Measurements from ENCODE around the gene LARGE1. TPM values are rescaled to one million over a fixed set of nuclear protein-coding genes. Genes with fewer than 3 reads are reported as not detected.

Gene LARGE1
- total RNA-seq, 1 experiment from 2014 or later, result 5.8 TPM

DNA sequence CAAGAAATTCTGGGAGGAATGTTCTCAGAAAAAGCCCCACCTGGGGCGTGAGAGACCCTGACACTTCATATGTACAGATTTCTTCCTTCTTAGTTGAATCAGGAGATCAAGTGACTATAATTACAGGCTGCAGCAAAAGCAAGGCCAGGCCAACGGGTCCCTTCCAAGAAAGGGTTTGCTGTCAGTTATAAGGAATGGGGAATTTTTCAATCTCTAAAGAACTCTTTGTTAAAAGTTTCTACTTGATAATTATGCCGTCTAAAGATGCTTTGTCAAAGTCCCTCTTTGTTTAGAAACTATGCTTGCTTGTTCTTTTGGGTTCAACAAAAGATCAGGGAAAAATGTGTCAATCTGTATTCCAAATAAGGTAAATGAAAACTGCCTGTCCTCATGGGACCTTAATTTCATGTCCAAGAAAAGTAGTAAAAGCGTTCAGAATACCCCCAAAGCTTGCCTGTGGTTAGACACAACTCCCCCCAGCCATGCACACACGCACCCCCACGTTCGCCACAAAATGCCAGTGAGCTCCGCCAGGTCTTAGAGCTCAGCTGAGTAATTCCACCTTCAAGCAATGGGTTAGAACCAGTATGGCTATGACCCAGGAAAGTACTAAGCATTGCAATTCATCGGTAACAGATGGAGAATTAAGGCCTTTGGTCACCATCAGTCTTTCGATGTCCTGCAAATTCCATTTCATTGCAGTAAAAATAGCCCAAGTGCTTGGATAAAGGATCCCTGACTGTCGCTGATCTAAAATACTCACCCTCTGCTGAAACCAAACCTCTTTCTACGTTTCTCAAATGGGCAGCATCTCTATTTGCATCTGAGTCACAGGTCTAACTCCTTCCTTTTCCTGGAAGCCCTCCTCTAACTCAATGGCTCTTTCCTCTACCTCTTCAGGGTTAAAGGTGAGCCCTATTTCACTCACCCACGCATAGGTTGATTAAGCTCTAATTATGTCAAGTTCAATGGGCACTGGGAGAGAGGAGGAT lies 442.9 kb downstream of the LARGE1 start:
- H3K27me3 ChIP-seq (replicated peaks; ENCODE audit: control insufficient read depth, insufficient read depth, low read length), result no peaks in the 10 kb centered on the region
- H3K36me3 ChIP-seq (ENCODE audit: control insufficient read depth, insufficient read depth, low read length), result no peaks in the 10 kb centered on the region
- H3K4me3 Mint-ChIP-seq (ENCODE audit: unreplicated experiment), result no peak overlapping the region
- no peak for DNase-seq
- peaks cover 6% of the 10 kb centered on the region for H3K36me3 Mint-ChIP-seq (ENCODE audit: insufficient read depth, unreplicated experiment)
- intact Hi-C loops (cut with micrococcal nuclease; ENCODE audit: unreplicated experiment), result no loop called here
- TF ChIP-seq, protein P1, sequence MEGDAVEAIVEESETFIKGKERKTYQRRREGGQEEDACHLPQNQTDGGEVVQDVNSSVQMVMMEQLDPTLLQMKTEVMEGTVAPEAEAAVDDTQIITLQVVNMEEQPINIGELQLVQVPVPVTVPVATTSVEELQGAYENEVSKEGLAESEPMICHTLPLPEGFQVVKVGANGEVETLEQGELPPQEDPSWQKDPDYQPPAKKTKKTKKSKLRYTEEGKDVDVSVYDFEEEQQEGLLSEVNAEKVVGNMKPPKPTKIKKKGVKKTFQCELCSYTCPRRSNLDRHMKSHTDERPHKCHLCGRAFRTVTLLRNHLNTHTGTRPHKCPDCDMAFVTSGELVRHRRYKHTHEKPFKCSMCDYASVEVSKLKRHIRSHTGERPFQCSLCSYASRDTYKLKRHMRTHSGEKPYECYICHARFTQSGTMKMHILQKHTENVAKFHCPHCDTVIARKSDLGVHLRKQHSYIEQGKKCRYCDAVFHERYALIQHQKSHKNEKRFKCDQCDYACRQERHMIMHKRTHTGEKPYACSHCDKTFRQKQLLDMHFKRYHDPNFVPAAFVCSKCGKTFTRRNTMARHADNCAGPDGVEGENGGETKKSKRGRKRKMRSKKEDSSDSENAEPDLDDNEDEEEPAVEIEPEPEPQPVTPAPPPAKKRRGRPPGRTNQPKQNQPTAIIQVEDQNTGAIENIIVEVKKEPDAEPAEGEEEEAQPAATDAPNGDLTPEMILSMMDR (IDR thresholded peaks at IDR 0.05; ENCODE audit: insufficient read depth in 1 of 2, low read depth in 1 of 2, low read length in 1 of 2, severe bottlenecking in 1 of 2, unreplicated experiment in 1 of 2), result no peak
- peaks cover 12% of the 10 kb centered on the region for H3K4me1 Mint-ChIP-seq (ENCODE audit: low read depth, unreplicated experiment)
- no peaks in the 10 kb centered on the region for H3K9me3 ChIP-seq
- no peaks in the 10 kb centered on the region for H3K27me3 Mint-ChIP-seq (ENCODE audit: insufficient read depth, unreplicated experiment)
- H3K4me3 ChIP-seq (ENCODE audit: low read depth, low read length), result no peak overlapping the region
- CTCF ChIA-PET, result no interaction called here
- H3K27ac Mint-ChIP-seq (ENCODE audit: unreplicated experiment), result peak overlapping the region; percentile 6
- POLR2A ChIA-PET, result no interaction called here
- H3K9me3 Mint-ChIP-seq (ENCODE audit: unreplicated experiment), result no peaks in the 10 kb centered on the region
- BruUV-seq (replicated peaks), result no TSS peak
- H3K4me1 ChIP-seq, result peaks cover 20% of the 10 kb centered on the region

DNA sequence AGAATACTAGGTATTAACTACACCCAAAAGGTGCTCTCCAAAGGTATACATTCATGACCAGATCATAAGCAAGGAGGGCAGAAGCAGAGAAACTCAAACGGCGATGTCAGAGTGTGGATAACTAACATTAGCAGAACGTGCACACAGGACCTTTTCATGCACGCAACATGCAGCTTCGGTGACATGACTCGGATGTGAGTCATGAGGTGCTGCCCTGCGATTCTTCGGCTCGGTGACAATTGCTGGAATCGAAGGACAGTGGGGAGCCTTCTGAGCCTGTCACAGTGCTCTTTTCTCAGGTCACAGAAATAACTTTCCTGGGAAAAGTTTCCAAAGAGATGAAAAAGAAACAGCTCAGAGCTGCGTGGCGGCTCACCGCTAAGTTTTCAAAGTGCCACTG lies 443.6 kb downstream of the LARGE1 start:
- intact Hi-C loops (cut with micrococcal nuclease; ENCODE audit: unreplicated experiment), result loop anchor here (1.0 kb wide), 1 partner anchor 64 kb away; no protein-coding TSS in a partner anchor
- no peaks in the 10 kb centered on the region for H3K9me3 ChIP-seq
- peak overlapping the region; percentile 83 for H3K27ac Mint-ChIP-seq (ENCODE audit: unreplicated experiment)
- POLR2A ChIA-PET, result no interaction called here
- DNase-seq, result no peak
- peaks cover 12% of the 10 kb centered on the region for H3K4me1 Mint-ChIP-seq (ENCODE audit: low read depth, unreplicated experiment)
- no TSS peak for BruUV-seq (replicated peaks)
- no peaks in the 10 kb centered on the region for H3K9me3 Mint-ChIP-seq (ENCODE audit: unreplicated experiment)
- no peaks in the 10 kb centered on the region for H3K27me3 Mint-ChIP-seq (ENCODE audit: insufficient read depth, unreplicated experiment)
- H3K4me1 ChIP-seq, result peaks cover 20% of the 10 kb centered on the region
- TF ChIP-seq, protein P1 (IDR thresholded peaks at IDR 0.05; ENCODE audit: insufficient read depth in 1 of 2, low read depth in 1 of 2, low read length in 1 of 2, severe bottlenecking in 1 of 2, unreplicated experiment in 1 of 2), result no peak
- H3K4me3 Mint-ChIP-seq (ENCODE audit: unreplicated experiment), result peak overlapping the region; percentile 54
- H3K4me3 ChIP-seq (ENCODE audit: low read depth, low read length), result no peak overlapping the region
- peaks cover 6% of the 10 kb centered on the region for H3K36me3 Mint-ChIP-seq (ENCODE audit: insufficient read depth, unreplicated experiment)
- CTCF ChIA-PET, result no interaction called here
- no peaks in the 10 kb centered on the region for H3K36me3 ChIP-seq (ENCODE audit: control insufficient read depth, insufficient read depth, low read length)
- H3K27me3 ChIP-seq (replicated peaks; ENCODE audit: control insufficient read depth, insufficient read depth, low read length), result no peaks in the 10 kb centered on the region

DNA sequence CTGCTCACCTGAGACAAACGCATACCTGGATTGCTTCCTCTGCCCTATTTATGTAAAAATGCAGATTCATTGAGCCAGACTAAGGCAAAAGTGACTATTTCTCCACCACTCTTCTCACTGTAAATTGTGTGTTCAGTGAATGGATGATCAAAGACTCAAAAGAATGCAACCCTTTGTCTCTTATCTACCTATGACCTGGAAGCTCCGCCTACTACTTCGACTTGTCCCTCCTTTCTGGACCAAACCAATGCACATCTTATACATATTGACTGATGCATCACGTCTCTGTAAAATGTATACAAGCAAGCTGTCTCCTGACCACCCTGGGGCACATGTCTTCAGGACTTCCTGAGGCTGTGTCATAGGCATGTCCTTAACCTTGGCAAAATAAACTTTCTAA lies 444.1 kb downstream of the LARGE1 start:
- Mint-ChIP-seq H3K9me3 (ENCODE audit: unreplicated experiment) (no peaks in the 10 kb centered on the region), H3K4me3 (ENCODE audit: unreplicated experiment) (peak overlapping the region; percentile 54), H3K4me1 (ENCODE audit: low read depth, unreplicated experiment) (peaks cover 12% of the 10 kb centered on the region), H3K36me3 (ENCODE audit: insufficient read depth, unreplicated experiment) (peaks cover 6% of the 10 kb centered on the region), H3K27me3 (ENCODE audit: insufficient read depth, unreplicated experiment) (no peaks in the 10 kb centered on the region), H3K27ac (ENCODE audit: unreplicated experiment) (peak overlapping the region; percentile 83)
- H3K27me3 ChIP-seq (replicated peaks; ENCODE audit: control insufficient read depth, insufficient read depth, low read length), result no peaks in the 10 kb centered on the region
- DNase-seq, result peak; percentile 59 to 62
- peaks cover 20% of the 10 kb centered on the region for H3K4me1 ChIP-seq
- H3K9me3 ChIP-seq, result no peaks in the 10 kb centered on the region
- H3K4me3 ChIP-seq (ENCODE audit: low read depth, low read length), result no peak overlapping the region
- CTCF ChIA-PET, result no interaction called here
- POLR2A ChIA-PET, result no interaction called here
- intact Hi-C loops (cut with micrococcal nuclease; ENCODE audit: unreplicated experiment), result loop anchor here (1.0 kb wide), 1 partner anchor 64 kb away; no protein-coding TSS in a partner anchor
- no peaks in the 10 kb centered on the region for H3K36me3 ChIP-seq (ENCODE audit: control insufficient read depth, insufficient read depth, low read length)
- TF ChIP-seq, protein P1 (IDR thresholded peaks at IDR 0.05; ENCODE audit: insufficient read depth in 1 of 2, low read depth in 1 of 2, low read length in 1 of 2, severe bottlenecking in 1 of 2, unreplicated experiment in 1 of 2), result no peak
- BruUV-seq (replicated peaks), result no TSS peak
